Left renal pelvis (tissue), 4 donors: ENCODE data around the gene NUDT4B. TPM values are rescaled to one million over a fixed set of nuclear protein-coding genes. Genes with fewer than 3 reads are reported as not detected.
"Not testable (repeated sequence)": the region's sequence is repeated elsewhere in the genome, so short reads cannot be mapped to it uniquely, and the experiment has no call there.

ENCODE experiments used
- DNase-seq, 4 donors: peaks; one replicate each; pipeline ENCODE4 v3.0.0-alpha.2; 2013; ENCODE audit warnings: low read depth in 4 of 4, low spot score in 3 of 4
- polyA plus RNA-seq, 4 donors: library from polyadenylated mRNA; unstranded; fragments of 120-200 nt; gene quantifications; one replicate each; pipeline ENCODE4 v1.2.1, GENCODE V29; 2013; ENCODE audit not compliant: insufficient read length in 4 of 4

Gene NUDT4B
- 1 to 10 TPM in 2 of 4 donors, under 1 TPM in 1, not detected in 1; 0.44 to 4.5 (median 2.7) TPM for polyA plus RNA-seq

DNA sequence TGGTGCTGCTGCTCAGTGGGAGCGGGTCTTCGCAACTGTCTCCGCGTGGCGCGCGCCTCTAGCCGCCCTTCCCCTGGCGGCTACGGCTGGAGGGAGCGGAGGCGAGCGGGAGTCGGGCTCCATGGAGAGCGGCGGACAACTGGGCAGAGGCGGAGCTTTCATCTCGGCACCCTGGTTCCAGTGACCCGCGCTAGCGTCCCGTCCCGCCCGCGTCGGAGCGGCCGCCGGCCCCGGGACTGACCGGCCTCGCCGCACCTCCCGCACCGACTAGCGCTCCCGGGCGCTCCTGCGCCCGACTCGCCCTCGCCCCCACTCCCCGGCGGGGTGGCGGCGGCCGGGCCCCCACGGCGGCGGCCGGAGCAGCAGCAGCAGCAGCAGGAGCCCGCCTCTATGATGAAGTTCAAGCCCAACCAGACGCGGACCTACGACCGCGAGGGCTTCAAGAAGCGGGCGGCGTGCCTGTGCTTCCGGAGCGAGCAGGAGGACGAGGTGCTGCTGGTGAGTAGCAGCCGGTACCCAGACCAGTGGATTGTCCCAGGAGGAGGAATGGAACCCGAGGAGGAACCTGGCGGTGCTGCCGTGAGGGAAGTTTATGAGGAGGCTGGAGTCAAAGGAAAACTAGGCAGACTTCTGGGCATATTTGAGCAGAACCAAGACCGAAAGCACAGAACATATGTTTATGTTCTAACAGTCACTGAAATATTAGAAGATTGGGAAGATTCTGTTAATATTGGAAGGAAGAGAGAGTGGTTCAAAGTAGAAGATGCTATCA lies at the start of gene NUDT4B:
NUDT4B (plus strand) TSS at position 212 of the 772 bp plus-strand sequence; CDS start at position 391, 179 bp downstream.
- DNase-seq = not testable (repeated sequence)

DNA sequence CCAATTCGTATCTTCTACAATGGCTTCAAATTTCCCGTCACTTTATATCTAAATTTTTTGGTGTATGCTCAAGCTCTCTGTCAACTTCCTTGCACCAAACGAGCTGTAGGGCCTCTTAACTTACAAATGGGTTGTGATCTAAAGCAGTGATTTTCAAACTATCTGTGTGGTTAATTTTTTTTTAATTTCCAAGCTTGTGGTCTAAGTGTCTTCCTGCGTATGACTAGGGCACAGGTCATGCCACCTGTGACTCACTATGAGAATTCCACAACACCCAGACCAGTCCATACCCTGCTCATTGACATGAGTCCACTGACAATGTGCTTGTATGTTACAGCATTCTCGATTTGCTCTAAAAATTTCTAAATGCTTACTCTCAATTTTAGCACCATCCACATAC lies 49.2 kb upstream of the NUDT4B start:
- not testable (repeated sequence) for DNase-seq

- not testable (repeated sequence) for DNase-seq
These were observed 46.3 kb upstream of the NUDT4B start for GRCh38 chr1:148702242-148702641.

GRCh38 chr1:148703973-148704591 lies 44.5 kb upstream of the NUDT4B start:
- not testable (repeated sequence) for DNase-seq

- DNase-seq = not testable (repeated sequence)
These were observed 43.1 kb upstream of the NUDT4B start for GRCh38 chr1:148705316-148705948.

- not testable (repeated sequence) for DNase-seq
These were observed 39.7 kb upstream of the NUDT4B start for GRCh38 chr1:148708779-148709333.

GRCh38 chr1:148710772-148711523 lies 37.6 kb upstream of the NUDT4B start:
- DNase-seq = not testable (repeated sequence)

DNA sequence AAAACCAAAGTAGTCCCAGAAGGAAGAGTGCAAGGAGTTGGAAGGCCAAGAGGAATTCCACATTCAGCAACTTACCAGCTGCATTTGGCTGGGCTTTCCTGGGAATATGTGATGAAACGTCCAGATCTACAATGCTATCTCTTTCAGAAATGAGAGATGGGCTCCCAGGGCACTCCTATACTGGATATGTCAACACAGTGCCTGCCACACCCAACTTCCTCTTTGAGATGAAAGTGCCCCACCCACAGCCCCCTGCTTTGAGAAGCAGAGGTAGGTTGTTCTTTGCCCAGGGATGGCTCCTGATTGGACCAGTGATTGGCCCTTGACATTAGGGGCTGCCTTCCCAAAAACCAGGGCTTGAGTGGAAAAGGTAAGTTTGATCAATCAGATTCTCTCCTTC lies 36.2 kb upstream of the NUDT4B start:
- DNase-seq = not testable (repeated sequence)

- not testable (repeated sequence) for DNase-seq
These were observed 33.1 kb upstream of the NUDT4B start for GRCh38 chr1:148715518-148715917.

DNA sequence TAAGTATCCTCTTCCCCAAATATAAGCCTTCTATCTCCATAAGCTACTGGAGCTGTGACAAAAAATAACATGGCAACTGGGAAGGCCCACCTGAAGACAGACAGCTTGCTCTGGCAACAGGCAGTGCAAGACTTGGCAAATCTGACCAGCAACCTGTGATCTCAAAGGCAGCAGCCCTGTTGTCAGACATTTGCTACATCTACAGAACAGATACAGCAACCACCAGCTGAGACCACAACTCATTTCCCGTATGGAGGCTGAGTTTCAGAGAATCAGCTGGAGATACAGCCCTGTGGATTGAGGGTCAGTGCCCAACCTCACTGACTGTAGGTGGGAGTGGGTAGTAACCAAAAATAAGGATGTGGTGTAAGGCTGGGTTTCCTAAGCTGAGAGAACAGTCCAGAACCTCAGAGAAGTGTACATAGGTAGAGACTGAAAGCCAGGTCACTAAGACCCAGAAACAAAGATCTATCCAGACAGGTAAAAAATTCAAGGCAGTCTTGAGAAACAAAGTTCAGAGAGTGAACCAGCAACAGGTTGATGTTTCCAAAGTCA lies 31.5 kb upstream of the NUDT4B start:
- DNase-seq = not testable (repeated sequence)

DNA sequence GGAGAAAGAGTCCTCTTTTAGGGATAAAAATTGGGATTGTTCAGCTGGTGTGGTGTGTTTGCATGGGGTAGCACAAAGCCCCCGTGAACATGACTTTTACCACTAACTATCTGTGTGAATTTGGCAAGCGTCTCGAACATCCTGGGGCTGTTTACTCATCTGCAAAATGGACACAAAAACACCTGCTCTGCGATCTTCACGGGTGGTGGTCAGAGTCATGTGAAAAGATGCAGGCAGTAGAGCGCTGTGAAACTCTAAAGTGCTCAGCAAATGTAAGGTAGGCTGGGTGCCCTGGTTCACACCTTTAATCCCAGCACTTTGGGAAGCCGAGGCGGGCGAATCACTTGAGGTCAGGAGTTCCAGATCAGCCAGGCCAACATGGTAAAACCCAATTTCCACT lies 27.7 kb upstream of the NUDT4B start:
- not testable (repeated sequence) for DNase-seq

GRCh38 chr1:148722758-148723157 lies 25.8 kb upstream of the NUDT4B start:
- not testable (repeated sequence) for DNase-seq

- not testable (repeated sequence) for DNase-seq
These were observed 25.1 kb upstream of the NUDT4B start for GRCh38 chr1:148723515-148723914.

DNA sequence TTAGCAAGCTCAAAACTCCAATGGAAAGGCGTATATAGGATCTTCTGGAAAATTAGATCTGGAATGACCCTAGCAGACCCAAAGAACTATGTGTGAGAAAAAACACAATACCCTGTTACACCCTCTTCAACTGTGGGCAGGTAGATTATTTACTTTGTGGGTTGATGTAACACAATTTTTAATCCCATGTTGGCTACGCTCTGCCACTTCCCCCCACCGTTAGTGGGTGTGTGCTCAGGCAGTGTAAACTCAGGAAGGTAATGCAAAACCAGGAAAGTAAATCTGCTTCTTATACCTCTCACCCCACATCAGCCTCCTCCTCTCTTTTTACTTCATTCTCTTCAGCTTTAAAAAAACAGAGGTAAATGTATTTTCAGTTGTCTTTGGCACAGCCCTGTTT lies 23.7 kb upstream of the NUDT4B start:
- not testable (repeated sequence) for DNase-seq

DNA sequence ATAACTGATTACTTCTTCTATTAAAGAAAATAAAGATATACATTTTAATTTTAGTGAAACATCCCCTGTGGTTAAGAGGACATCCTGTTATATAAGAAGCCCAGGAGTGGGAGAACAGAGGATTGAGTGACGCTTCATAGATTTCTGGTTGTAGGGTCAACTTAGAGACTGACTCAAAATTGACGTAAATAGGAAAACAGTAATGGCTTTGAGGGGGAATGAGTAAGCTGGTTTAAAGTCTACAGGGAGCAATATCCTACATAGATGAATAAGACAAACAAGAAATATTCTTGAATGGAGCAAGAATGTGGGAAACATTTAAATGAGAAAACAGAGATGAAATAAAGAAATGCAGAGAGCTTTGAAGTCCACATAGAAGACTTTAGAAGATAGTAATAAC lies 20.7 kb upstream of the NUDT4B start:
- not testable (repeated sequence) for DNase-seq

- DNase-seq = not testable (repeated sequence)
These were observed 19.4 kb upstream of the NUDT4B start for GRCh38 chr1:148729128-148729527.

- not testable (repeated sequence) for DNase-seq
These were observed 19.0 kb upstream of the NUDT4B start for GRCh38 chr1:148729541-148729940.

- not testable (repeated sequence) for DNase-seq
These were observed 16.3 kb upstream of the NUDT4B start for GRCh38 chr1:148732277-148732676.

DNA sequence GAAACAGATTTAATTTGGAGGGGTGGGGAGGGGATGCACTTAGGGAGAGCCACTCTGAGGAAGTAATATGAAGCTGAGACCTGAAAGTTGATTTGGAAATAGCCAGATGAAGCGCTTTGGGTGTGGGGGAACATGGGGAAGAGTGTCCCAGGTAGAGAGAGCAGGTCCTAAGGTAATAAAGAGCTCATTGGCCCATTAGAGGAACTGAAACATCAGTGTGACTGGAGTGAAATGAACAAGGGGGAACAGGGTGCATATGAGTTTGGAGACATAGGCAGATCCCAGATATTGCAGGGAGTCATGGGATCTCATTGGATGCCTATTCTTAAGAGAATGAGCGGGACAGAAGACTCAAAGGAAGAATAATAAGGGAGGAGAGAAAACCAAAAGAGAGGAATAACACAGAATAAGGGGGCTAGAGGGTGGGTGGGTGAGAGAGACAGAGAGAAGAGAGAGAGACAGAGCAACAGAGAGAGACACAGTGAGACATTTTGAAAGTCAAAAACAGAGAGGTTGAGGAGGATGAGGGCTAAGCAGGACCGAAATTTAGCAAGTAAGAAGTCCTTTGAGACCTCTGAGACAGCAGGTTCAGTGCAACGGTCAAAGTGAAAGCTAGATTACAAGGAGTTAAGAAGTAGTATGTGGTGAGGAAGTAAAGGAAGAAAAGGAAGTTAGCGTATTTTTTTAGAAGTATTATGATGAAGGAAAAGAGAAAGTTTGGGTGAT lies 14.8 kb upstream of the NUDT4B start:
- not testable (repeated sequence) for DNase-seq
